ENCODE data around the gene HSF5. TPM values are rescaled to one million over a fixed set of nuclear protein-coding genes. Genes with fewer than 3 reads are reported as not detected.

The HSF5 gene
- total RNA-seq, 1 experiment from 2014 or later: not detected

GRCh38 chr17:58400826-58401225 is 87.4 kb downstream of the HSF5 start:
- no peaks in the 10 kb centered on the region for H3K9me3 ChIP-seq (ENCODE audit: control insufficient read depth in 1 of 2, insufficient read depth in 1 of 2, low read depth in 1 of 2, low read length in 2 of 2)
- peaks cover 96% of the 10 kb centered on the region for H3K79me2 ChIP-seq (ENCODE audit: insufficient read depth, low read length)
- H3K4me3 ChIP-seq (replicated peaks in 1 of 2; ENCODE audit: low read depth in 1 of 2, low read length in 2 of 2): no peak overlapping the region
- H3K36me3 ChIP-seq (ENCODE audit: control insufficient read depth in 1 of 2, insufficient read depth in 2 of 2, low read length in 2 of 2): no peaks in the 10 kb centered on the region; a peak in 1 of 4 replicates
- H3K9ac ChIP-seq (ENCODE audit: low read length): no peak overlapping the region
- H3K4me2 ChIP-seq (ENCODE audit: low read length): peak overlapping the region; percentile 59
- peaks cover 92 to 98% of the 10 kb centered on the region in 2 experiments for H3K4me1 ChIP-seq (ENCODE audit: control insufficient read depth in 1 of 2, insufficient read depth in 2 of 2, low read length in 2 of 2)
- RAD21 ChIA-PET (ENCODE audit: low non-redundant PET in 1 of 2, low total read pairs in 2 of 2, uncharacterized antibody in 2 of 2, unreplicated experiment in 2 of 2): no interaction called here
- H3K9me2 ChIP-seq (ENCODE audit: insufficient read depth): no peaks in the 10 kb centered on the region
- no peak for TF ChIP-seq SP1 (IDR thresholded peaks at IDR 0.05; ENCODE audit: low read depth)
- TF ChIP-seq JUND (IDR thresholded peaks at IDR 0.05): no peak
- TF ChIP-seq SRF (IDR thresholded peaks at IDR 0.05; ENCODE audit: low read depth): no peak
- TF ChIP-seq, protein P1, sequence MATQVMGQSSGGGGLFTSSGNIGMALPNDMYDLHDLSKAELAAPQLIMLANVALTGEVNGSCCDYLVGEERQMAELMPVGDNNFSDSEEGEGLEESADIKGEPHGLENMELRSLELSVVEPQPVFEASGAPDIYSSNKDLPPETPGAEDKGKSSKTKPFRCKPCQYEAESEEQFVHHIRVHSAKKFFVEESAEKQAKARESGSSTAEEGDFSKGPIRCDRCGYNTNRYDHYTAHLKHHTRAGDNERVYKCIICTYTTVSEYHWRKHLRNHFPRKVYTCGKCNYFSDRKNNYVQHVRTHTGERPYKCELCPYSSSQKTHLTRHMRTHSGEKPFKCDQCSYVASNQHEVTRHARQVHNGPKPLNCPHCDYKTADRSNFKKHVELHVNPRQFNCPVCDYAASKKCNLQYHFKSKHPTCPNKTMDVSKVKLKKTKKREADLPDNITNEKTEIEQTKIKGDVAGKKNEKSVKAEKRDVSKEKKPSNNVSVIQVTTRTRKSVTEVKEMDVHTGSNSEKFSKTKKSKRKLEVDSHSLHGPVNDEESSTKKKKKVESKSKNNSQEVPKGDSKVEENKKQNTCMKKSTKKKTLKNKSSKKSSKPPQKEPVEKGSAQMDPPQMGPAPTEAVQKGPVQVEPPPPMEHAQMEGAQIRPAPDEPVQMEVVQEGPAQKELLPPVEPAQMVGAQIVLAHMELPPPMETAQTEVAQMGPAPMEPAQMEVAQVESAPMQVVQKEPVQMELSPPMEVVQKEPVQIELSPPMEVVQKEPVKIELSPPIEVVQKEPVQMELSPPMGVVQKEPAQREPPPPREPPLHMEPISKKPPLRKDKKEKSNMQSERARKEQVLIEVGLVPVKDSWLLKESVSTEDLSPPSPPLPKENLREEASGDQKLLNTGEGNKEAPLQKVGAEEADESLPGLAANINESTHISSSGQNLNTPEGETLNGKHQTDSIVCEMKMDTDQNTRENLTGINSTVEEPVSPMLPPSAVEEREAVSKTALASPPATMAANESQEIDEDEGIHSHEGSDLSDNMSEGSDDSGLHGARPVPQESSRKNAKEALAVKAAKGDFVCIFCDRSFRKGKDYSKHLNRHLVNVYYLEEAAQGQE (IDR thresholded peaks at IDR 0.05; ENCODE audit: low read depth): no peak
- no peak for TF ChIP-seq EZH2 (IDR thresholded peaks at IDR 0.05)
- TF ChIP-seq, protein P2, sequence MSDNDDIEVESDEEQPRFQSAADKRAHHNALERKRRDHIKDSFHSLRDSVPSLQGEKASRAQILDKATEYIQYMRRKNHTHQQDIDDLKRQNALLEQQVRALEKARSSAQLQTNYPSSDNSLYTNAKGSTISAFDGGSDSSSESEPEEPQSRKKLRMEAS (IDR thresholded peaks at IDR 0.05): 0 out of 2 replicates have a peak, but pooled peaks have one; percentile 6
- no peak for TF ChIP-seq TCF7L2 (IDR thresholded peaks at IDR 0.05; ENCODE audit: borderline replicate concordance, extremely low read depth, insufficient read depth, insufficient read length)
- CTCF ChIA-PET: interaction anchor here (1.0 kb wide), 1 partner anchor 14 kb away, joined by 3 read pairs; no protein-coding TSS in a partner anchor
- no peak for DNase-seq (ENCODE audit: low read depth, low spot score)
- no peaks in the 10 kb centered on the region for H3K27me3 ChIP-seq (ENCODE audit: insufficient read depth, low read length)
- intact Hi-C loops (cut with micrococcal nuclease): no loop called here
- POLR2A ChIA-PET: interaction anchor here (1.0 to 2.6 kb wide), 8 partner anchors 9 to 231 kb away, joined by 3 to 10 read pairs (median 4); partner anchors contain the start of genes RNF43 and SUPT4H1
- no peak overlapping the region for H2AFZ ChIP-seq (ENCODE audit: low read depth, low read length, poor library complexity, severe bottlenecking)
- H3K27ac ChIP-seq (ENCODE audit: low read depth, low read length): peak overlapping the region; percentile 66; the same call in 1 of the 2 replicates
- BruUV-seq (replicated peaks): no TSS peak
- no peaks in the 10 kb centered on the region for H4K20me1 ChIP-seq (ENCODE audit: insufficient read depth)
- no peak for ATAC-seq
